ENCODE results near the gene CLASRP.

Gene CLASRP

GRCh38 chr19:45090034-45090433 lies 51.2 kb downstream of the CLASRP start:
- DNase-seq: no peak

GRCh38 chr19:45090606-45091005 lies 51.8 kb downstream of the CLASRP start:
- DNase-seq: no peak

GRCh38 chr19:45091031-45091923 lies 52.4 kb downstream of the CLASRP start:
- DNase-seq: peak; percentile 93

GRCh38 chr19:45092747-45093678 lies 54.2 kb downstream of the CLASRP start, which contains the start of gene PPP1R37:
TSS of gene PPP1R37 (plus strand) at chr19:45093179. CDS start at chr19:45093326, 147 bp downstream.
- peak; percentile 95 for DNase-seq

GRCh38 chr19:45094137-45094536 lies 55.3 kb downstream of the CLASRP start:
- DNase-seq: no peak

- no peak for DNase-seq
These were observed 55.9 kb downstream of the CLASRP start for GRCh38 chr19:45094707-45095106.

- DNase-seq: no peak
These were observed 56.9 kb downstream of the CLASRP start for GRCh38 chr19:45095496-45096413.

GRCh38 chr19:45096700-45097099 lies 57.9 kb downstream of the CLASRP start:
- no peak for DNase-seq

- DNase-seq: no peak
These were observed 58.6 kb downstream of the CLASRP start for GRCh38 chr19:45097450-45097775.

GRCh38 chr19:45097776-45098520 lies 59.1 kb downstream of the CLASRP start:
- no peak for DNase-seq

- DNase-seq: no peak
These were observed 59.9 kb downstream of the CLASRP start for GRCh38 chr19:45098521-45099466.

GRCh38 chr19:45099467-45100191 lies 60.8 kb downstream of the CLASRP start:
- no peak for DNase-seq

GRCh38 chr19:45100201-45100600 lies 61.4 kb downstream of the CLASRP start:
- no peak for DNase-seq

- no peak for DNase-seq
These were observed 62.0 kb downstream of the CLASRP start for GRCh38 chr19:45100846-45101252.

- DNase-seq: no peak
These were observed 63.0 kb downstream of the CLASRP start for GRCh38 chr19:45101806-45102205.

GRCh38 chr19:45102481-45102880 lies 63.6 kb downstream of the CLASRP start:
- no peak for DNase-seq

GRCh38 chr19:45103156-45103507 lies 64.3 kb downstream of the CLASRP start:
- DNase-seq: no peak

- peak; percentile 84 for DNase-seq
These were observed 64.9 kb downstream of the CLASRP start for GRCh38 chr19:45103508-45104319.

All from NCI-H187 treated with DMSO at 0.1 percent for 48 hours (cell line).